Body of pancreas (tissue), 4 donors: ENCODE data around the gene RMI2.

Experiments used
- CTCF ChIP-seq, 7 experiments: fragments of 450-650 bp in 4 of 7; fragments of 200-600 bp in 3 of 7; sonication (generic) in 3 of 7; IDR thresholded peaks; one replicate each; pipeline ENCODE4 v1.5.1; 2016 to 2019; ENCODE audit warnings: antibody characterized with exemption in 7 of 7
- POLR2A ChIP-seq, 3 donors: fragments of 450-650 bp; IDR thresholded peaks; one replicate each; pipeline ENCODE4 v1.6.1; 2016; ENCODE audit warnings: antibody characterized with exemption in 3 of 3, mild to moderate bottlenecking in 2 of 3

GRCh38 chr16:11398136-11398535 is 52.9 kb downstream of the RMI2 start:
- no peak for TF ChIP-seq CTCF (IDR thresholded peaks at IDR 0.05)
- no peak for TF ChIP-seq POLR2A (IDR thresholded peaks at IDR 0.05)
